H9 (cell line): Measurements from ENCODE around the gene DYNLT2B. TPM values are rescaled to one million over a fixed set of nuclear protein-coding genes. Genes with fewer than 3 reads are reported as not detected.

Experiments used
- DNase-seq: peaks from one replicate; pipeline ENCODE4 v3.0.0-alpha.2; 2017
- H2AFZ ChIP-seq: one replicate; pipeline ENCODE4 v1.6.1; 2013; ENCODE audit warnings: mild to moderate bottlenecking, low read length, control low read depth, moderate library complexity
- H2AK5ac ChIP-seq: 2 replicates; pipeline ENCODE4 v1.6.1; 2013; ENCODE audit warnings: low read length, control low read depth, mixed read lengths; ENCODE audit not compliant: insufficient read length
- H2BK120ac ChIP-seq: one replicate; pipeline ENCODE4 v1.6.1; 2013; ENCODE audit warnings: low read depth, mild to moderate bottlenecking, low read length, control low read depth, inconsistent platforms; ENCODE audit not compliant: poor library complexity, severe bottlenecking
- H2BK12ac ChIP-seq: 2 replicates; pipeline ENCODE4 v1.6.1; 2013; ENCODE audit warnings: low read length, control low read depth, mixed read lengths, low read depth; ENCODE audit not compliant: insufficient read length
- H2BK15ac ChIP-seq: 2 replicates; pipeline ENCODE4 v1.6.1; 2013; ENCODE audit warnings: low read depth, low read length, control low read depth
- H2BK20ac ChIP-seq: one replicate; pipeline ENCODE4 v1.6.1; 2013; ENCODE audit warnings: low read depth, mild to moderate bottlenecking, low read length, control low read depth, inconsistent platforms; ENCODE audit not compliant: poor library complexity, severe bottlenecking
- H2BK5ac ChIP-seq: 2 replicates; pipeline ENCODE4 v1.6.1; 2013; ENCODE audit warnings: low read length, control low read depth, mixed read lengths; ENCODE audit not compliant: insufficient read length
- H3K14ac ChIP-seq: 2 replicates; pipeline ENCODE4 v1.6.1; 2013; ENCODE audit warnings: low read length, control low read depth; ENCODE audit not compliant: insufficient read depth
- H3K18ac ChIP-seq: 2 replicates; pipeline ENCODE4 v1.6.1; 2013; ENCODE audit warnings: low read depth, mild to moderate bottlenecking, mixed read lengths, low read length, control low read depth; ENCODE audit not compliant: insufficient read length
- H3K23ac ChIP-seq: 2 replicates; pipeline ENCODE4 v1.6.1; 2013; ENCODE audit warnings: low read length, control low read depth, mixed read lengths, low read depth; ENCODE audit not compliant: insufficient read length
- H3K23me2 ChIP-seq: 2 replicates; pipeline ENCODE4 v1.6.1; 2013; ENCODE audit warnings: low read depth, mild to moderate bottlenecking, mixed read lengths, low read length, control low read depth; ENCODE audit not compliant: insufficient read length, poor library complexity, severe bottlenecking
- H3K27ac ChIP-seq: 2 replicates; pipeline ENCODE4 v1.5.1; 2013; ENCODE audit warnings: low read length, control low read depth, mixed read lengths, low read depth; ENCODE audit not compliant: insufficient read length
- H3K27me3 ChIP-seq: 2 replicates; pipeline ENCODE4 v1.6.1; 2013; ENCODE audit warnings: low read length, control low read depth, inconsistent platforms; ENCODE audit not compliant: insufficient read depth
- H3K4ac ChIP-seq: 2 replicates; pipeline ENCODE4 v1.6.1; 2013; ENCODE audit warnings: low read depth, mild to moderate bottlenecking, control low read depth, inconsistent platforms, low read length, moderate library complexity
- H3K4me1 ChIP-seq: 2 replicates; pipeline ENCODE4 v1.6.1; 2013; ENCODE audit warnings: low read length, control low read depth, inconsistent platforms; ENCODE audit not compliant: insufficient read depth
- H3K4me2 ChIP-seq: 2 replicates; pipeline ENCODE4 v1.6.1; 2013; ENCODE audit warnings: low read length, control low read depth, mixed read lengths; ENCODE audit not compliant: insufficient read length, insufficient read depth
- H3K56ac ChIP-seq: 2 replicates; pipeline ENCODE4 v1.6.1; 2013; ENCODE audit warnings: low read depth, mild to moderate bottlenecking, mixed read lengths, low read length, control low read depth; ENCODE audit not compliant: insufficient read length
- H3K79me1 ChIP-seq: 2 replicates; pipeline ENCODE4 v1.6.1; 2013; ENCODE audit warnings: low read depth, mild to moderate bottlenecking, moderate library complexity, low read length, control low read depth, inconsistent platforms; ENCODE audit not compliant: insufficient read depth, poor library complexity, severe bottlenecking
- H3K79me2 ChIP-seq: 2 replicates; pipeline ENCODE4 v1.6.1; 2013; ENCODE audit warnings: low read length, control low read depth, inconsistent platforms; ENCODE audit not compliant: insufficient read depth
- H3K9ac ChIP-seq: 2 replicates; pipeline ENCODE4 v1.6.1; 2013; ENCODE audit warnings: low read length, control low read depth, mixed read lengths; ENCODE audit not compliant: insufficient read length; ENCODE audit errors: extremely low read depth
- H3K9me3 ChIP-seq: one replicate; pipeline ENCODE4 v1.6.1; 2013; ENCODE audit warnings: low read depth, low read length, inconsistent platforms; ENCODE audit not compliant: control insufficient read depth
- H3T11ph ChIP-seq: one replicate; pipeline ENCODE4 v1.6.1; 2013; ENCODE audit warnings: mild to moderate bottlenecking, low read length, control low read depth, inconsistent platforms
- H4K20me1 ChIP-seq: one replicate; pipeline ENCODE4 v1.6.1; 2013; ENCODE audit not compliant: control insufficient read depth, insufficient read length, insufficient read depth
- H4K5ac ChIP-seq: 2 replicates; pipeline ENCODE4 v1.6.1; 2013; ENCODE audit warnings: low read depth, mild to moderate bottlenecking, mixed read lengths, low read length, control low read depth; ENCODE audit not compliant: insufficient read length
- H4K8ac ChIP-seq: replicated peaks from 2 replicates; pipeline ENCODE4 v1.6.1; 2013; ENCODE audit warnings: low read length, control low read depth, mixed read lengths, low read depth; ENCODE audit not compliant: insufficient read length
- H4K91ac ChIP-seq: 2 replicates; pipeline ENCODE4 v1.6.1; 2013; ENCODE audit warnings: low read depth, mild to moderate bottlenecking, moderate library complexity, mixed read lengths, low read length, control low read depth; ENCODE audit not compliant: insufficient read length
- H3K27ac Mint-ChIP-seq, 3 experiments: 2 replicates in 2 of 3; 3 replicates in 1 of 3; pipeline ENCODE4 v1.8.0; 2020 to 2021; ENCODE audit warnings: mixed read lengths in 3 of 3, mild to moderate bottlenecking in 1 of 3, moderate library complexity in 1 of 3
- H3K27me3 Mint-ChIP-seq: 2 replicates; pipeline ENCODE4 v1.8.0; 2021; ENCODE audit warnings: low read depth, mild to moderate bottlenecking, moderate library complexity, mixed read lengths
- H3K36me3 Mint-ChIP-seq, 3 experiments: 2 replicates in 2 of 3; 3 replicates in 1 of 3; pipeline ENCODE4 v1.8.0; 2020 to 2021; ENCODE audit warnings: low read depth in 3 of 3, mixed read lengths in 3 of 3; ENCODE audit not compliant: insufficient read depth in 1 of 3
- H3K4me1 Mint-ChIP-seq, 2 experiments: 2 replicates each; pipeline ENCODE4 v1.8.0; 2020; ENCODE audit warnings: mixed read lengths in 2 of 2
- H3K4me3 Mint-ChIP-seq, 2 experiments: 2 replicates in 1 of 2; 3 replicates in 1 of 2; pipeline ENCODE4 v1.8.0; 2020 to 2021; ENCODE audit warnings: mild to moderate bottlenecking in 2 of 2, mixed read lengths in 2 of 2, moderate library complexity in 1 of 2
- H3K9me3 Mint-ChIP-seq, 2 experiments: 2 replicates in 1 of 2; 3 replicates in 1 of 2; pipeline ENCODE4 v1.8.0; 2020; ENCODE audit warnings: mild to moderate bottlenecking in 2 of 2, mixed read lengths in 2 of 2, moderate library complexity in 1 of 2
- WGBS: extraction: QIAGEN DNeasy Blood & Tissue Kit; methylation state at CpG from one replicate; pipeline ENCODE4 v1.1.7; 2013; ENCODE audit warnings: missing lambda C conversion rate, low lambda C conversion rate, mixed read lengths; ENCODE audit not compliant: insufficient read length; ENCODE audit errors: extremely low coverage; 5-methylcytosine and 5-hydroxymethylcytosine counted together
- total RNA-seq: library from RNA; stranded (reverse); gene quantifications from 2 replicates; pipeline ENCODE4 v1.2.1, GENCODE V29; 2021
- TF ChIP-seq, protein P1 (sequence below): fragments of 200-600 bp; sonication (generic); conservative IDR thresholded peaks from 3 replicates; pipeline ENCODE4 v1.8.0; 2021; ENCODE audit warnings: antibody characterized with exemption, mild to moderate bottlenecking

The DYNLT2B gene
- total RNA-seq, 1 experiment from 2014 or later, result 12.4 TPM

GRCh38 chr3:196327405-196327804 is 9.4 kb upstream of the DYNLT2B start:
- no peaks in the 10 kb centered on the region for H3K23me2 ChIP-seq
- no peaks in the 10 kb centered on the region for H3K36me3 Mint-ChIP-seq
- no peak overlapping the region for H2AK5ac ChIP-seq
- no peak overlapping the region; the same call in 1 of the 2 replicates for H3K14ac ChIP-seq
- no peak overlapping the region for H4K91ac ChIP-seq
- no peak overlapping the region for H3K27ac ChIP-seq
- H3K27ac Mint-ChIP-seq, result no peak overlapping the region
- no peaks in the 10 kb centered on the region for H3K79me1 ChIP-seq
- peaks cover 15 to 26% of the 10 kb centered on the region in 2 experiments for H3K4me1 Mint-ChIP-seq
- H3K9me3 Mint-ChIP-seq, result no peaks in the 10 kb centered on the region
- H3K27me3 ChIP-seq, result no peaks in the 10 kb centered on the region
- no peak overlapping the region for H2AFZ ChIP-seq
- H3T11ph ChIP-seq, result no peak overlapping the region
- no CpG with 5 or more reads among the region's 6 CpGs for WGBS
- no peak overlapping the region for H3K4me3 Mint-ChIP-seq
- no peak overlapping the region for H4K5ac ChIP-seq
- H3K23ac ChIP-seq, result no peak overlapping the region
- no peaks in the 10 kb centered on the region for H4K20me1 ChIP-seq
- H3K79me2 ChIP-seq, result no peaks in the 10 kb centered on the region
- H2BK15ac ChIP-seq, result no peak overlapping the region
- H2BK12ac ChIP-seq, result no peak overlapping the region
- TF ChIP-seq, protein P1, sequence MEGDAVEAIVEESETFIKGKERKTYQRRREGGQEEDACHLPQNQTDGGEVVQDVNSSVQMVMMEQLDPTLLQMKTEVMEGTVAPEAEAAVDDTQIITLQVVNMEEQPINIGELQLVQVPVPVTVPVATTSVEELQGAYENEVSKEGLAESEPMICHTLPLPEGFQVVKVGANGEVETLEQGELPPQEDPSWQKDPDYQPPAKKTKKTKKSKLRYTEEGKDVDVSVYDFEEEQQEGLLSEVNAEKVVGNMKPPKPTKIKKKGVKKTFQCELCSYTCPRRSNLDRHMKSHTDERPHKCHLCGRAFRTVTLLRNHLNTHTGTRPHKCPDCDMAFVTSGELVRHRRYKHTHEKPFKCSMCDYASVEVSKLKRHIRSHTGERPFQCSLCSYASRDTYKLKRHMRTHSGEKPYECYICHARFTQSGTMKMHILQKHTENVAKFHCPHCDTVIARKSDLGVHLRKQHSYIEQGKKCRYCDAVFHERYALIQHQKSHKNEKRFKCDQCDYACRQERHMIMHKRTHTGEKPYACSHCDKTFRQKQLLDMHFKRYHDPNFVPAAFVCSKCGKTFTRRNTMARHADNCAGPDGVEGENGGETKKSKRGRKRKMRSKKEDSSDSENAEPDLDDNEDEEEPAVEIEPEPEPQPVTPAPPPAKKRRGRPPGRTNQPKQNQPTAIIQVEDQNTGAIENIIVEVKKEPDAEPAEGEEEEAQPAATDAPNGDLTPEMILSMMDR, result no peak
- no peak overlapping the region for H4K8ac ChIP-seq
- H3K9me3 ChIP-seq, result no peaks in the 10 kb centered on the region
- no peaks in the 10 kb centered on the region for H3K27me3 Mint-ChIP-seq
- DNase-seq, result peak; percentile 49
- H3K56ac ChIP-seq, result no peak overlapping the region
- H3K18ac ChIP-seq, result no peak overlapping the region
- H3K4me1 ChIP-seq, result no peaks in the 10 kb centered on the region
- H3K4ac ChIP-seq, result no peak overlapping the region
- H3K4me2 ChIP-seq, result no peak overlapping the region
- no peak overlapping the region for H2BK5ac ChIP-seq
- no peak overlapping the region for H3K9ac ChIP-seq
- no peak overlapping the region for H2BK20ac ChIP-seq
- H2BK120ac ChIP-seq, result no peak overlapping the region
